ENCODE measurements around the gene ITPKC.
"Not testable (repeated sequence)": the region's sequence is repeated elsewhere in the genome, so short reads cannot be mapped to it uniquely, and the experiment has no call there.

The ITPKC gene

GRCh38 chr19:40777937-40778705, 61.2 kb downstream of the ITPKC start, which contains the start of gene RAB4B:
Gene RAB4B, plus strand, starts transcription at chr19:40778247. Its CDS starts 129 bp downstream, at chr19:40778376.
- Mint-ChIP-seq H3K4me3 (peak within 1 kb of the TSS; percentile 89), H3K9me3 (no peaks in the 10 kb centered on the region), H3K27me3 (no peaks in the 10 kb centered on the region), H3K4me1 (ENCODE audit: low read depth in 2 of 2) (peaks cover 30 to 34% of the 10 kb centered on the region in 2 donors), H3K27ac (peak within 1 kb of the TSS; percentile 94 to 96), H3K36me3 (ENCODE audit: insufficient read depth) (peaks cover 35% of the 10 kb centered on the region)
- DNase-seq (peak; percentile 99 to 100 (median 100)), ATAC-seq (replicated peaks) (peak; percentile 78)

GRCh38 chr19:40778706-40779284, 61.9 kb downstream of the ITPKC start:
- Mint-ChIP-seq H3K27me3 (no peaks in the 10 kb centered on the region), H3K4me1 (ENCODE audit: low read depth in 2 of 2) (peaks cover 30 to 37% of the 10 kb centered on the region in 2 donors), H3K36me3 (ENCODE audit: insufficient read depth) (peaks cover 35% of the 10 kb centered on the region), H3K27ac (peak overlapping the region; percentile 94 to 96), H3K9me3 (no peaks in the 10 kb centered on the region), H3K4me3 (peak overlapping the region; percentile 89)
- DNase-seq (no peak), ATAC-seq (replicated peaks) (no peak)

GRCh38 chr19:40780582-40780981, 63.7 kb downstream of the ITPKC start:
- Mint-ChIP-seq H3K9me3 (no peaks in the 10 kb centered on the region), H3K27me3 (no peaks in the 10 kb centered on the region), H3K4me3 (no peak overlapping the region), H3K36me3 (ENCODE audit: insufficient read depth) (peaks cover 39% of the 10 kb centered on the region), H3K27ac (peak overlapping the region; percentile 77 to 79), H3K4me1 (ENCODE audit: low read depth in 2 of 2) (peaks cover 30 to 37% of the 10 kb centered on the region in 2 donors)
- no peak for DNase-seq
- ATAC-seq (replicated peaks): no peak

- Mint-ChIP-seq H3K27ac (no peak overlapping the region), H3K9me3 (no peaks in the 10 kb centered on the region), H3K4me3 (no peak overlapping the region), H3K36me3 (ENCODE audit: insufficient read depth) (peaks cover 41% of the 10 kb centered on the region), H3K27me3 (no peaks in the 10 kb centered on the region), H3K4me1 (ENCODE audit: low read depth in 2 of 2) (peaks cover 29 to 37% of the 10 kb centered on the region in 2 donors)
- no peak for DNase-seq
- no peak for ATAC-seq (replicated peaks)
Observed at GRCh38 chr19:40781140-40781539, 64.2 kb downstream of the ITPKC start.

DNA sequence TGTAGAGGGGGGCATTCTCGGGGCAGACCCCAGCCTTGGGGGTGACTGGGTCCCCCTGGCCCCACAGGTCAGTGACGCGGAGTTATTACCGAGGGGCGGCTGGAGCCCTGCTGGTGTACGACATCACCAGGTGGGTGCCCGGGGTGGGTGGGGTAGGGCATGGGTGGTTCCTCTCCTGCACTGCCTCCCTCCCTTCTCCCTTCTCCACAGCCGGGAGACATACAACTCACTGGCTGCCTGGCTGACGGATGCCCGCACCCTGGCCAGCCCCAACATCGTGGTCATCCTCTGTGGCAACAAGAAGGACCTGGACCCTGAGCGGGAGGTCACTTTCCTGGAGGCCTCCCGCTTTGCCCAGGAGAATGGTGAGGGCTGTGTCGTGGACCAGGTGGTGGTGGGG, 66.8 kb downstream of the ITPKC start:
- Mint-ChIP-seq H3K4me3 (no peak overlapping the region), H3K27me3 (no peaks in the 10 kb centered on the region), H3K4me1 (ENCODE audit: low read depth in 2 of 2) (peaks cover 16 to 22% of the 10 kb centered on the region in 2 donors), H3K9me3 (no peaks in the 10 kb centered on the region), H3K36me3 (ENCODE audit: insufficient read depth) (peaks cover 38% of the 10 kb centered on the region), H3K27ac (peak overlapping the region; percentile 0 to 85)
- DNase-seq (no peak), ATAC-seq (replicated peaks) (no peak)

DNA sequence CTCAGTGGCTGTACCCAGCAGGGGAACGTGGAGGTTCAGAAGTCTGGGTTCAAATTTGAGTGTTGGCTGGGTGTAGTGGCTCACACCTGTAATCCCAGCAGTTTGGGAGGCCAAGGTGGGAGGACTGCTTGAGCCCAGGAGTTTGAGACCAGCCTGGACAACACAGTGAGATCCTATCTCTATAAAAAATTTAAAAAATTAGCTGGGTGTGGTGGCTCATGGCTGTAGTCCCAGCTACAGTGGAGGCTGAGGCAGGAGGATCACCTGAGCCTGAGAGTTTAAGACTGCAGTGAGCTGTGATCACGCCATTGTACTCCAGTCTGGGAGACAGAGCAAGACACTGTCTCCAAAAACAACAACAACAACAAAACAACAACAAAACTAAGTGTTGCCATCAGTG, 67.2 kb downstream of the ITPKC start:
- Mint-ChIP-seq H3K27ac (peak overlapping the region in 1 of 2 donors; percentile 0), H3K36me3 (ENCODE audit: insufficient read depth) (peaks cover 41% of the 10 kb centered on the region), H3K4me1 (ENCODE audit: low read depth in 2 of 2) (peaks cover 13 to 19% of the 10 kb centered on the region in 2 donors)
- DNase-seq; ATAC-seq (replicated peaks); H3K4me3 Mint-ChIP-seq; H3K27me3 Mint-ChIP-seq; H3K9me3 Mint-ChIP-seq: not testable (repeated sequence)

- Mint-ChIP-seq H3K4me1 (ENCODE audit: low read depth in 2 of 2) (peaks cover 5 to 18% of the 10 kb centered on the region in 2 donors), H3K9me3 (no peaks in the 10 kb centered on the region), H3K27ac (peak overlapping the region; percentile 67 to 81), H3K4me3 (no peak overlapping the region), H3K27me3 (no peaks in the 10 kb centered on the region), H3K36me3 (ENCODE audit: insufficient read depth) (peaks cover 46% of the 10 kb centered on the region)
- DNase-seq (no peak), ATAC-seq (replicated peaks) (no peak)
Observed at GRCh38 chr19:40785526-40785925, 68.6 kb downstream of the ITPKC start.

DNA sequence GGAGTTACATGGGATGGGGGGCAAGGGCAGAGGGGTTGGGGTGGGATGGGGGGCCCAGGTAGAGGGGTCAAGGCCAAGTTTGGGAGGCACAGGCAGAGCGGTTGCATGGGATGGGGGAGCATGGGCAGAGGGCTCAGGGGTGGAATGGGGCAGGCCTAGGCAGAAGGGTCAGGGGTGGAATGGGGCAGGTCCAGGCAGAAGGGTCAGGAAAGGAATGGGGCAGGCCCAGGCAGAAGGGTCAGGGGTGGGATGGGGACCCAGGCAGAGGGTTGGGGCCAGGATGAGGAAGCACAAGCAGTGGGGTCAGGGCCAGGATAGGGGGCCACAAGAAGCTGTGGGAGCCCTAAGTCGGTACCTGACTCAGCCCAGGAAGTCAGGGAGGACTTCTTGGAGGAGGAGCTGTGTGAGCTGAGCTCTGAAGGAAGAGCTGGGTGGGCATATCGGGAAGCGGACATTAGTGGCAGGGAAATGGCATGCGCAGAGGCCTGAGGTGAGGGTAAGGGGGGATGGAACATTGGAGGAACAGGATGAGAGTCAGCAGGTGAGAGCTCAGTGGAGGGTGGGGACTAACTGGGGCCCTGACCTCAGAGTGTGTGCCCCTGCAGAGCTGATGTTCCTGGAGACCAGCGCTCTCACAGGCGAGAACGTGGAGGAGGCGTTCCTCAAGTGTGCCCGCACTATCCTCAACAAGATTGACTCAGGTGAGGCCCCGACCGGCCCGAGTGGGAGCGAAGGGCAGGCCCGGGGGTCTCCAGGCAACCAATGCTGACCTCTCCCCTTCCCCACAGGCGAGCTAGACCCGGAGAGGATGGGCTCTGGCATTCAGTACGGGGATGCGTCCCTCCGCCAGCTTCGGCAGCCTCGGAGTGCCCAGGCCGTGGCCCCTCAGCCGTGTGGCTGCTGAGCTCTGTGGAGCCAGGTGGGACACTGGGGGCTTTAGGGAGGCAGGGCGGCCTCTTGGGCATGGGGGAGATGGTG, 69.4 kb downstream of the ITPKC start:
- no peak for ATAC-seq (replicated peaks)
- Mint-ChIP-seq H3K27me3 (no peaks in the 10 kb centered on the region), H3K36me3 (ENCODE audit: insufficient read depth) (peaks cover 45% of the 10 kb centered on the region), H3K4me3 (no peak overlapping the region), H3K4me1 (ENCODE audit: low read depth in 2 of 2) (peaks cover 5 to 19% of the 10 kb centered on the region in 2 donors), H3K27ac (peak overlapping the region; percentile 67 to 81), H3K9me3 (no peaks in the 10 kb centered on the region)
- no peak for DNase-seq

Measured in effector memory CD8-positive, alpha-beta T cell (primary cell).